H1 (cell line): ENCODE data around the gene MAN1A2. TPM values are rescaled to one million over a fixed set of nuclear protein-coding genes. Genes with fewer than 3 reads are reported as not detected.

ENCODE experiments used
- CHD7 ChIP-seq: fragments of 300-600 bp; sonication (generic); IDR thresholded peaks from 2 replicates; pipeline ENCODE4 v1.7.1; 2012; ENCODE audit warnings: low read length, moderate library complexity, mild to moderate bottlenecking, inconsistent platforms; ENCODE audit not compliant: insufficient replicate concordance
- KDM1A ChIP-seq: fragments of 200-600, 300-600 bp; sonication (generic); IDR thresholded peaks from 2 replicates; pipeline ENCODE4 v1.7.1; 2016; ENCODE audit warnings: mild to moderate bottlenecking, low read length, borderline replicate concordance
- KDM4A ChIP-seq: IDR thresholded peaks from one replicate; pipeline ENCODE4 v1.7.1; 2012; ENCODE audit warnings: low read depth, mild to moderate bottlenecking, moderate library complexity, low read length, inconsistent platforms; ENCODE audit not compliant: severe bottlenecking
- RFX5 ChIP-seq: IDR thresholded peaks from 2 replicates; pipeline ENCODE4 v1.6.1; 2011; ENCODE audit warnings: low read depth, low read length, improper control_type of control experiment, borderline replicate concordance
- SIN3A ChIP-seq, 2 experiments: IDR thresholded peaks in 1 of 2; conservative IDR thresholded peaks in 1 of 2; 2 replicates each; pipeline ENCODE4 v1.6.1; 2011 to 2012; ENCODE audit warnings: low read length in 2 of 2, improper control_type of control experiment in 1 of 2, low read depth in 1 of 2, mild to moderate bottlenecking in 1 of 2
- SIRT6 ChIP-seq: IDR thresholded peaks from one replicate; pipeline ENCODE4 v1.7.1; 2012; ENCODE audit warnings: low read length, inconsistent platforms
- polyA plus RNA-seq, 7 experiments: library from polyadenylated mRNA; depleted of rRNA in 3 of 7; stranded (reverse) in 5 of 7; unstranded in 2 of 7; fragments of >200 nt in 5 of 7; fragments of 200-250 nt in 2 of 7; gene quantifications; 1 replicate in 5 of 7; 2 replicates in 1 of 7; 4 replicates in 1 of 7; pipeline versions ENCODE4 v1.2.1 to v1.2.3, GENCODE V29; 2011 to 2013; ENCODE audit warnings: missing spikeins in 2 of 7, mixed read lengths in 2 of 7
- total RNA-seq: library from RNA; stranded (reverse); fragmentation: NEBNext Ultra II Directional; extraction: Animal tissue kit (Norgen Biotek cat#: 25700); gene quantifications from 2 replicates; pipeline ENCODE4 v1.2.1, GENCODE V29; 2021
- TF ChIP-seq, protein P1 (sequence below): IDR thresholded peaks from 2 replicates; pipeline ENCODE4 v1.6.1; 2012; ENCODE audit warnings: inconsistent platforms

Gene MAN1A2
- total and polyA plus RNA-seq, 2 of the 8 experiments (the other 6 are each of a cell fraction or from before 2014, with no cell fraction given), result 5.5 to 18.8 TPM

DNA sequence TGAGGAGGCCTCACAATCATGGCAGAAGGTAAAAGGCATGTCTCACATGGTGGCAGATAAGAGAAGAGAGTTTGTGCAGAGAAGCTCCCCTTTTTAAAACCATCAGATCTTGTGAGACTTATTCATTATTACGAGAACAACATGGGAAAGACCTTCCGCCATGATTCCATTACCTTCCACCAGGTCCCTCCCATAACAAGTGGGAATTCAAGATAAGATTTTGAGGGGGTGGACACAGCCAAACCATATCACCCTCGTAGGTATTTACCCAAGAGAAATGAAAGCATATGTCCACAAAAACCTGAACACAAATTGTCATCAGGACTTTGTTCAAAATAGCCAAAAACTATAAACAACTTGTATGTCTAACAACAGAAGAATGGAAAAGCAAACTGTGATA, 192.7 kb downstream of the MAN1A2 start (continued):
- no peak for TF ChIP-seq CHD7
- TF ChIP-seq SIN3A (conservative IDR thresholded peaks at IDR 0.05 in 1 of 2, IDR thresholded peaks at IDR 0.05 in 1 of 2; ENCODE audit: low read depth in 1 of 2, low read length in 2 of 2), result no peak
- no peak for TF ChIP-seq KDM1A
- TF ChIP-seq KDM4A, result no peak
- TF ChIP-seq, protein P1, sequence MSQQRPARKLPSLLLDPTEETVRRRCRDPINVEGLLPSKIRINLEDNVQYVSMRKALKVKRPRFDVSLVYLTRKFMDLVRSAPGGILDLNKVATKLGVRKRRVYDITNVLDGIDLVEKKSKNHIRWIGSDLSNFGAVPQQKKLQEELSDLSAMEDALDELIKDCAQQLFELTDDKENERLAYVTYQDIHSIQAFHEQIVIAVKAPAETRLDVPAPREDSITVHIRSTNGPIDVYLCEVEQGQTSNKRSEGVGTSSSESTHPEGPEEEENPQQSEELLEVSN, result no peak
- TF ChIP-seq RFX5, result no peak
- TF ChIP-seq SIRT6, result no peak
